Measurements from ENCODE around the gene NUDT8.
"Not testable (repeated sequence)": the region's sequence is repeated elsewhere in the genome, so short reads cannot be mapped to it uniquely, and the experiment has no call there.

NUDT8 gene

DNA sequence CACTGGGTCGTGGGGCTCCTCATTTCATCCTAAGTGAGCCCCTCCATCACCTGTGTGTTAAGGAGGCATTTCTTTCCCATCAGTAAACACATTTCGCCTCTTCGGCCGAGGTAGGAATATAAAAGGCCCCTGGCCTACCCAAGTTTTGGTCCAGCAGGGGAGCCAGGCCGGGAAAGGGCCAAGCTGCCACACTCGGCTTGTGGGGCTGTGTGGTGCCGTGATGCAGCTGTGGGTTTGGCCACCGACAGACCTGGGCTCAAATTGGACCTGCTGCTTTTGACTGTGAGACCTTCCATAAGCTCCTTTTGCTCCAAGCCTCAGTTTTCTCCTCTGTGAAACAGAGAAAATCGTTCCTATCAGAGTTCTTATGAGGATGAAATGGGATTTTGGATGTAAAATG is 22.2 kb downstream of the NUDT8 start:
- in situ Hi-C loops (cut with MboI; ENCODE audit: low pct_unique_long_range_greater_than_20kb, low sequenced_read_pairs, unreplicated experiment) = no loop called here
- DNase-seq (ENCODE audit: low spot score) = no peak

GRCh38 chr11:67606492-67607295 is 23.0 kb downstream of the NUDT8 start, which contains the start of gene NDUFV1:
NDUFV1 (plus strand) TSS chr11:67606936; CDS start chr11:67607005, 69 bp downstream.
- in situ Hi-C loops (cut with MboI; ENCODE audit: low pct_unique_long_range_greater_than_20kb, low sequenced_read_pairs, unreplicated experiment) = no loop called here
- TF ChIP-seq, protein P1, sequence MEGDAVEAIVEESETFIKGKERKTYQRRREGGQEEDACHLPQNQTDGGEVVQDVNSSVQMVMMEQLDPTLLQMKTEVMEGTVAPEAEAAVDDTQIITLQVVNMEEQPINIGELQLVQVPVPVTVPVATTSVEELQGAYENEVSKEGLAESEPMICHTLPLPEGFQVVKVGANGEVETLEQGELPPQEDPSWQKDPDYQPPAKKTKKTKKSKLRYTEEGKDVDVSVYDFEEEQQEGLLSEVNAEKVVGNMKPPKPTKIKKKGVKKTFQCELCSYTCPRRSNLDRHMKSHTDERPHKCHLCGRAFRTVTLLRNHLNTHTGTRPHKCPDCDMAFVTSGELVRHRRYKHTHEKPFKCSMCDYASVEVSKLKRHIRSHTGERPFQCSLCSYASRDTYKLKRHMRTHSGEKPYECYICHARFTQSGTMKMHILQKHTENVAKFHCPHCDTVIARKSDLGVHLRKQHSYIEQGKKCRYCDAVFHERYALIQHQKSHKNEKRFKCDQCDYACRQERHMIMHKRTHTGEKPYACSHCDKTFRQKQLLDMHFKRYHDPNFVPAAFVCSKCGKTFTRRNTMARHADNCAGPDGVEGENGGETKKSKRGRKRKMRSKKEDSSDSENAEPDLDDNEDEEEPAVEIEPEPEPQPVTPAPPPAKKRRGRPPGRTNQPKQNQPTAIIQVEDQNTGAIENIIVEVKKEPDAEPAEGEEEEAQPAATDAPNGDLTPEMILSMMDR (IDR thresholded peaks at IDR 0.05; ENCODE audit: extremely low read depth, insufficient read depth, missing control alignments) = peak; percentile 71

More for the DNA sequence above, 22.2 kb downstream of the NUDT8 start:
- TF ChIP-seq, protein P1 (IDR thresholded peaks at IDR 0.05; ENCODE audit: extremely low read depth, insufficient read depth, missing control alignments) = no peak

GRCh38 chr11:67606093-67606491 is 23.6 kb downstream of the NUDT8 start:
- TF ChIP-seq, protein P1 (IDR thresholded peaks at IDR 0.05; ENCODE audit: extremely low read depth, insufficient read depth, missing control alignments) = no peak
- DNase-seq (ENCODE audit: low spot score) = no peak
- in situ Hi-C loops (cut with MboI; ENCODE audit: low pct_unique_long_range_greater_than_20kb, low sequenced_read_pairs, unreplicated experiment) = no loop called here

More at GRCh38 chr11:67606492-67607295, 23.0 kb downstream of the NUDT8 start, which contains the start of gene NDUFV1:
- DNase-seq (ENCODE audit: low spot score) = peak; percentile 91

- TF ChIP-seq, protein P1 (IDR thresholded peaks at IDR 0.05; ENCODE audit: extremely low read depth, insufficient read depth, missing control alignments) = no peak
- in situ Hi-C loops (cut with MboI; ENCODE audit: low pct_unique_long_range_greater_than_20kb, low sequenced_read_pairs, unreplicated experiment) = no loop called here
- DNase-seq (ENCODE audit: low spot score) = no peak
Measured at GRCh38 chr11:67605231-67606011, 24.3 kb downstream of the NUDT8 start.

- DNase-seq (ENCODE audit: low spot score) = no peak
- in situ Hi-C loops (cut with MboI; ENCODE audit: low pct_unique_long_range_greater_than_20kb, low sequenced_read_pairs, unreplicated experiment) = no loop called here
- TF ChIP-seq, protein P1 (IDR thresholded peaks at IDR 0.05; ENCODE audit: extremely low read depth, insufficient read depth, missing control alignments) = no peak
Measured at GRCh38 chr11:67604815-67605214, 24.9 kb downstream of the NUDT8 start.

GRCh38 chr11:67604119-67604518 is 25.6 kb downstream of the NUDT8 start:
- DNase-seq (ENCODE audit: low spot score); in situ Hi-C loops (cut with MboI; ENCODE audit: low pct_unique_long_range_greater_than_20kb, low sequenced_read_pairs, unreplicated experiment): not testable (repeated sequence)

GRCh38 chr11:67601098-67601497 is 28.6 kb downstream of the NUDT8 start:
- in situ Hi-C loops (cut with MboI; ENCODE audit: low pct_unique_long_range_greater_than_20kb, low sequenced_read_pairs, unreplicated experiment) = no loop called here

More at GRCh38 chr11:67601098-67601497, 28.6 kb downstream of the NUDT8 start:
- TF ChIP-seq, protein P1 (IDR thresholded peaks at IDR 0.05; ENCODE audit: extremely low read depth, insufficient read depth, missing control alignments) = no peak
- no peak for DNase-seq (ENCODE audit: low spot score)
